GM21576 (cell line): Measurements from ENCODE around the gene CCDC59.

Source experiments
- ATAC-seq: cut with Tn5 transposase; IDR thresholded peaks from one replicate; pipeline ENCODE4 v1.9.1; 2021; ENCODE audit warnings: mild to moderate bottlenecking, moderate library complexity; ENCODE audit not compliant: unreplicated experiment

CCDC59 gene

GRCh38 chr12:82319276-82319675 is 38.9 kb downstream of the CCDC59 start:
- no peak for ATAC-seq

GRCh38 chr12:82314406-82314892 is 43.7 kb downstream of the CCDC59 start:
- ATAC-seq: no peak
